NB4 (cell line): ENCODE data around the gene CEP19.

Experiments used
- DNase-seq: peaks from one replicate; pipeline ENCODE4 v3.0.0; 2010; ENCODE audit warnings: low read depth
- H3K4me3 ChIP-seq: one replicate; pipeline ENCODE4 v1.5.1; 2011; ENCODE audit warnings: mild to moderate bottlenecking, low read depth, low read length, moderate library complexity
- CTCF ChIP-seq: IDR thresholded peaks from one replicate; pipeline ENCODE4 v1.5.1; 2012; ENCODE audit warnings: low read depth, low read length
- MYC ChIP-seq: IDR thresholded peaks from 2 replicates; pipeline ENCODE4 v1.6.1; 2011; ENCODE audit warnings: low read depth, low read length
- POLR2A ChIP-seq: IDR thresholded peaks from 2 replicates; pipeline ENCODE4 v1.6.1; 2011; ENCODE audit warnings: mild to moderate bottlenecking; ENCODE audit not compliant: insufficient read length; ENCODE audit errors: extremely low read depth
- TF ChIP-seq, protein P1 (sequence below): IDR thresholded peaks from 2 replicates; pipeline ENCODE4 v1.6.1; 2011; ENCODE audit warnings: low read depth, low read length

CEP19 gene, protein sequence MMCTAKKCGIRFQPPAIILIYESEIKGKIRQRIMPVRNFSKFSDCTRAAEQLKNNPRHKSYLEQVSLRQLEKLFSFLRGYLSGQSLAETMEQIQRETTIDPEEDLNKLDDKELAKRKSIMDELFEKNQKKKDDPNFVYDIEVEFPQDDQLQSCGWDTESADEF

DNA sequence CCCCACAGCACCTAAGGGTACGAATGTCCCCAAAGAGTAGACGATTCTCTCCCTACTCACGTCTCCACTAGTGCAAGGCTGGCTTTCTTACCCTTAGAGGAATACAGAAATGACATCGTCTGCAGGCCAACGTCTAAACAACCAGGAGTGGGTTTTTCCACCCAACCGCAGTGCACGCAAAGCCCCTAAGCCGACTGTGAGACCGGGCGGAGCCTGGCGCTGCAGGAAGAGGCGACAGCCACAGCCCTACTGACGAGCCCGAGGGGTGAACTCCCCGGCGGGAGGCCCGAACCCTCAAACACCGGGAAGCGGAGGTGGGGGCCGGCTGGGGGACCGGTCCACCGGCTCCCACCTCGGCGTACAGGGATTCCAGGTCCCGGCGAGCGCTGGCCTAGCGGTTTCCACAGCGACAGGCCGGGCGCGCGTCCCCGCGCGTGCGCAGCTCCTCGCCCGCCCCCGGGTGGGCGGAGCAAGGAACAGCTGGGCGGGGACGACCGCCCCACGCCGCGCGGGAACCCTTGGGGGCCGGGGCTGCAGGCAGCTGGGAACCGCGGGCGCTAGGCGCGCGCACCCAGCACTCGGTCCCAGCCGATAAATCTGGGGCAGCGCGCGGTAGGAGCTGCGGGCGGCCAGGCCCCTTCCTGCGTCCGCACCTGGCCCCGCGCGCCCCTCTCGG lies at the start of gene CEP19, which contains the start of gene PIGX:
CEP19 (minus strand) TSS at position 413 of the 676 bp plus-strand sequence. CDS start 3,593 bp downstream, outside the sequence.
PIGX (plus strand) TSS at position 540 of the 676 bp plus-strand sequence.
- TF ChIP-seq CTCF (no peak), MYC (0 out of 2 replicates have a peak, but pooled peaks have one; percentile 27), POLR2A (no peak)
- TF ChIP-seq, protein P1, sequence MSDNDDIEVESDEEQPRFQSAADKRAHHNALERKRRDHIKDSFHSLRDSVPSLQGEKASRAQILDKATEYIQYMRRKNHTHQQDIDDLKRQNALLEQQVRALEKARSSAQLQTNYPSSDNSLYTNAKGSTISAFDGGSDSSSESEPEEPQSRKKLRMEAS, result no peak
- peak within 1 kb of the TSS; percentile 74 for H3K4me3 ChIP-seq
- peak; percentile 88 for DNase-seq

- no peak for DNase-seq
- no peak overlapping the region for H3K4me3 ChIP-seq
- TF ChIP-seq POLR2A, result no peak
- TF ChIP-seq, protein P1, result no peak
- no peak for TF ChIP-seq CTCF
Observed at GRCh38 chr3:196757876-196758739, 46.1 kb upstream of the CEP19 start.

GRCh38 chr3:196756732-196757131 lies 44.7 kb upstream of the CEP19 start:
- no peak for DNase-seq
- H3K4me3 ChIP-seq, result no peak overlapping the region
- TF ChIP-seq, protein P1, result no peak
- TF ChIP-seq MYC (no peak), CTCF (no peak), POLR2A (no peak)

DNA sequence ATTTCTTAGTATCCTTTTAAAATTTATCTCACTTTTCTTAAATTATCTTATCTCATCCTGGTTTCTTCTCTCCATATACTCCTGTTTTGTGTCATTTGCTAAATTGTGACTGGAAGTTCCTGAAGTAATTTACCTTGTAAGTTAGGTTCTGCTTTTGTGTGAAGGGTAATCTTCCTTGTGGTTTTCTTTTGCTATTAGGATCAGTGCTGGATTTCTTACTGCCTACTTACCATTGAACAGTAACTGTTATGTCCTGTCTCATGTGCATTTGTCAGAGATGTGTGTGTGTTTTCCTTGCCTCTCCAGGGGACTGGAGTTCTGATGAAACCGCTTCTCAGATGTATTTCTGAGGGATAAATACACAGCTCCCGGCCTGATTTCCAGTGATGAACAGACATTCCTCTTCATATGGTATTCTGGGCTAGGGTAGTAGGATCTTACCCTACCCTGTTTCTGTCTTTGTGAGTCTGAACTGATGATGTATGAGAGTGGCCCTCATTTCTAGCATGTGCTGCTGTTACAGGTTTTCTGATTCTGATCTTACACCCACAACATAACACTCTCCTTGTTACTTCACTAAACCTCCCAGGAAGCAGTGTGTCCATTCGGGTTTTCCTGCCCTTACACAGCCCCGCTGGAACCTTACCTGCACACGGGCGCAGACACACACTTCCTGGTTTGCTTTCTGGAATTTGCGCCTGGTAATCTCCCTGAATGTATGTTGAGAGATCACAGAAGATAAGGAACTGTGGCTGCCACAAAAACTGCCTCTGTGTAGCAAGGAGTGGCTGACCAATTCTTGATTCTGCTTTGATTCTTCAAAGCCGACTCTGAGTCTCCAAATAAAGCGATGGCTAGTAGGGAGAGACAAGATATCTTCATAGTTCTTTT lies 42.3 kb upstream of the CEP19 start:
- TF ChIP-seq MYC, result no peak
- DNase-seq, result no peak
- no peak overlapping the region for H3K4me3 ChIP-seq

- DNase-seq, result no peak
- no peak overlapping the region for H3K4me3 ChIP-seq
- TF ChIP-seq, protein P1, result no peak
- TF ChIP-seq POLR2A, result no peak
- TF ChIP-seq CTCF, result no peak
- no peak for TF ChIP-seq MYC
Observed at GRCh38 chr3:196753201-196753600, 41.2 kb upstream of the CEP19 start.
